Heart right ventricle (tissue), 16 donors: ENCODE results near the gene SCD5. TPM values are rescaled to one million over a fixed set of nuclear protein-coding genes. Genes with fewer than 3 reads are reported as not detected.
"Not testable (repeated sequence)": the region's sequence is repeated elsewhere in the genome, so short reads cannot be mapped to it uniquely, and the experiment has no call there.

Experiments used
- ATAC-seq, 8 donors: fragments of 200-7000 bp; cut with Tn5 transposase; one replicate each; pipeline ENCODE4 v1.9.1; 2020; ENCODE audit warnings: mild to moderate bottlenecking in 8 of 8, moderate library complexity in 8 of 8, moderate number of reproducible peaks in 1 of 8
- DNase-seq, 2 donors: peaks; one replicate each; pipeline ENCODE4 v3.0.0-alpha.2; 2020
- H3K27ac ChIP-seq, 10 donors: fragments of 200-600 bp; sonication (generic) in 2 of 10; one replicate each; pipeline versions ENCODE4 v1.5.0 to v1.8.0; 2020 to 2022; ENCODE audit warnings: mild to moderate bottlenecking in 3 of 10
- H3K27me3 ChIP-seq, 7 donors: fragments of 200-600 bp; one replicate each; pipeline ENCODE4 v1.8.0; 2021 to 2022; ENCODE audit warnings: mild to moderate bottlenecking in 2 of 7
- H3K36me3 ChIP-seq, 9 donors: fragments of 200-600 bp; sonication (generic) in 1 of 9; one replicate each; pipeline versions ENCODE4 v1.5.0 to v1.8.0; 2020 to 2022; ENCODE audit warnings: mild to moderate bottlenecking in 2 of 9
- H3K4me1 ChIP-seq, 9 donors: fragments of 200-600 bp; sonication (generic) in 1 of 9; one replicate each; pipeline versions ENCODE4 v1.5.0 to v1.8.0; 2020 to 2022; ENCODE audit warnings: mild to moderate bottlenecking in 4 of 9
- H3K4me3 ChIP-seq, 10 donors: fragments of 200-600 bp; sonication (generic) in 2 of 10; one replicate each; pipeline versions ENCODE4 v1.5.0 to v1.8.0; 2020 to 2022; ENCODE audit warnings: mild to moderate bottlenecking in 7 of 10, moderate library complexity in 2 of 10
- H3K9me3 ChIP-seq, 11 donors: fragments of 200-600 bp in 10 of 11; sonication (generic) in 2 of 11; one replicate each; pipeline versions ENCODE4 v1.5.0 to v1.8.0; 2013 to 2022; ENCODE audit warnings: mild to moderate bottlenecking in 2 of 11, control low read depth in 1 of 11, moderate library complexity in 1 of 11
- WGBS, 2 donors: extraction: QIAGEN DNeasy Blood & Tissue Kit; methylation state at CpG; one replicate each; pipeline ENCODE4 v1.1.7; 2013; ENCODE audit warnings: inconsistent platforms in 1 of 2; 5-methylcytosine and 5-hydroxymethylcytosine counted together
- intact Hi-C, 10 donors: fragments of 100-400 bp; cut with DNase I; formaldehyde crosslinking; loops; one replicate each; pipeline versions ENCODE4 v1.11.1 to v1.14.2; 2022
- long read RNA-seq, 3 donors: library from polyadenylated mRNA; unstranded; transcript quantifications; one replicate each; pipeline ENCODE4 v2.0.0, GENCODE V29; 2020 to 2021
- polyA plus RNA-seq, 2 donors: library from polyadenylated mRNA; stranded (reverse); fragments of 200-250 nt; gene quantifications; one replicate each; pipeline ENCODE4 v1.2.3, GENCODE V29; 2013
- total RNA-seq, 10 donors: library from RNA; stranded (reverse); fragmentation: NEBNext Ultra II Directional in 3 of 10; extraction: Animal tissue kit (Norgen Biotek cat#: 25700) in 3 of 10; gene quantifications; one replicate each; pipeline versions ENCODE4 v1.2.1 to v1.2.4, GENCODE V29; 2021 to 2023
- TF ChIP-seq, protein P1 (sequence below), 9 donors: fragments of 200-600 bp; sonication (generic) in 2 of 9; IDR thresholded peaks; one replicate each; pipeline versions ENCODE4 v1.5.0 to v1.8.0; 2021 to 2022; ENCODE audit warnings: antibody characterized with exemption in 9 of 9, mild to moderate bottlenecking in 5 of 9, moderate library complexity in 1 of 9
- donor health status: Arrhythmogenic right ventricular cardiomyopathy.
- donor health status: ischemic (EF 13 %, LVEDD 7.1; RV severe dilation, severe dysfunction).
- donor health status: healthy with polysubstance abuse.
- donor health status: DM: no; HTN: yes; CAD: no.
- donor health status: DM: no; HTN: no; CAD: no.
- donor health status: ischemic (EF 25% LVEDD 6.9; RV normal size, moderate dysfunction).
- donor health status: ischemic (EF 25% LVEDD 5.7; RV mildly dilated, moderate dysfunction).
- donor health status: healthy.
- donor health status: DM: yes; HTN: yes; CAD: no.
- donor health status: Ischemic cardiomyopathy.
- donor health status: ischemic (EF 35%, LVEDD 5.7; RV mildly dilated, moderate dysfunction).
- donor health status: nonischemic (EF 11% LVEDD 7.7; RV severe dilation, severe dysfunction).
- donor health status: DM: yes; HTN: yes; CAD: no.
- donor health status: PGD.
- donor health status: ischemic (EF 29% LVEDD 5.4; RV normal size, mild dysfunction).
- donor health status: nonischemic (EF 23%, LVEDD 6.1; RV moderate dilation, normal function).

The SCD5 gene
- total RNA-seq (1 to 10 TPM; 1.7 to 5.0 (median 3.0) TPM), polyA plus RNA-seq (1 to 10 TPM; 3.8 to 6.7 TPM)
- long read RNA-seq, donor 1, partial matches to known transcripts = 0 of 3 reads
- long read RNA-seq, donor 1, other reads (novel, unspliced or antisense) = 1 of 3 reads
- long read RNA-seq, donor 2, partial matches to known transcripts = 1 of 3 reads
- long read RNA-seq, donor 2, other reads (novel, unspliced or antisense) = 0 of 3 reads
- long read RNA-seq, donor 3, transcript SCD5-202 (5 exons, 3,101 nt) = major isoform, 6 of 8 reads
- long read RNA-seq, donor 3, partial matches to known transcripts = 0 of 8 reads
- long read RNA-seq, donor 3, other reads (novel, unspliced or antisense) = 2 of 8 reads

DNA sequence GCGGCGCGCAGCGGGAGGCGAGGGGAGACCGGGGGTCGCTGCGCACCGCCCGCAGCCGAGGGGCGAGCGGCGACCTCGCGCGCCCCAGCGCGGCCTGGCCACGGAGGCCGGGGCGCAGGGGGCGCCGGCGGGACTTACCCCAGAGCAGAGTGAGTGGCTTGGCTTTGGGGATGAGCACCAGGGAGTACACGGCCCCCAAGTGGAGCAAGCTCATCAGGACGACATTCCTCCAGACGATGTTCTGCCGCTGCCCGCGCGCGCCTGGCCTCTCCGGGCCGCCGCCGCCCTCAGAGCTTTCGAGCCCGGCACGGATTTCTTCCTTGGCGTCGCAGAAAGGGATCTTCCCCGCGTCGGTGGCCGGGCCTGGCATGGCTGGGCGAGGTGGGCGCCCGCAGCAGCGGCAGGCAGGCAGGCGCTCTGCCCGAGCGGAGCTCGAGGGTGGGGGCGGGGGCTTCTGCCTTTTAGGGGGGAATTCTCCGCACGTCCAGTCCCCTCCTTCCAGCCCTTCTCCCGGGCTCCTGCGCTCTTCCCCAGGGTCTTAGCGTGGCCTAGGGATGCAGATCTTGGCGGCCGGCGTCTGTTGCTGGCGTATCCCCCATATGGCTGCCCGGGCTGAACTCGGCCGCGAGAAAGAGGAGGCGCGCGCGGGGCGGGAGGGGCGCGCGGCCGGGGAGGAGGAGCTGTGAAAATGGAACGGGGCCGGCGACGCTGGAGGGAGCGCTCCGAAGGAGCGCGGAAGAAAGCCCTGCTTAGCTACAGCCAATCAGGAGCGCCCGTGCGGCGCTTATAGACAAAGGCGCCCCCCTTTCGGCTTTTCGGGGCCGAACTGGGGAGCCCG, at the start of gene SCD5:
Gene SCD5 (minus strand): TSS at position 629 of the 838 bp plus-strand sequence. CDS start 259 bp downstream, at position 370.
- Histone ChIP-seq H3K27me3 (peaks cover 0 to 50% (median 6%) of the 10 kb centered on the region in 7 donors), H3K36me3 (no peaks in the 10 kb centered on the region), H3K4me3 (peak within 1 kb of the TSS; percentile 47 to 86 (median 68)), H3K27ac (peak within 1 kb of the TSS in 6 of 10 donors; percentile 31 to 64 (median 52)), H3K4me1 (peaks cover 0 to 29% (median 20%) of the 10 kb centered on the region in 9 donors), H3K9me3 (no peaks in the 10 kb centered on the region)
- ATAC-seq (peak; percentile 87 to 95 (median 92)), DNase-seq (peak; percentile 67 to 75)
- intact Hi-C loops = loop anchor here in 1 of 10 donors (5.0 kb wide), 1 partner anchor 76 kb away; no protein-coding TSS in a partner anchor
- 0 to 1% methylated on average over 84 to 94 of the region's 94 CpGs for WGBS, 2 donors
- TF ChIP-seq, protein P1, sequence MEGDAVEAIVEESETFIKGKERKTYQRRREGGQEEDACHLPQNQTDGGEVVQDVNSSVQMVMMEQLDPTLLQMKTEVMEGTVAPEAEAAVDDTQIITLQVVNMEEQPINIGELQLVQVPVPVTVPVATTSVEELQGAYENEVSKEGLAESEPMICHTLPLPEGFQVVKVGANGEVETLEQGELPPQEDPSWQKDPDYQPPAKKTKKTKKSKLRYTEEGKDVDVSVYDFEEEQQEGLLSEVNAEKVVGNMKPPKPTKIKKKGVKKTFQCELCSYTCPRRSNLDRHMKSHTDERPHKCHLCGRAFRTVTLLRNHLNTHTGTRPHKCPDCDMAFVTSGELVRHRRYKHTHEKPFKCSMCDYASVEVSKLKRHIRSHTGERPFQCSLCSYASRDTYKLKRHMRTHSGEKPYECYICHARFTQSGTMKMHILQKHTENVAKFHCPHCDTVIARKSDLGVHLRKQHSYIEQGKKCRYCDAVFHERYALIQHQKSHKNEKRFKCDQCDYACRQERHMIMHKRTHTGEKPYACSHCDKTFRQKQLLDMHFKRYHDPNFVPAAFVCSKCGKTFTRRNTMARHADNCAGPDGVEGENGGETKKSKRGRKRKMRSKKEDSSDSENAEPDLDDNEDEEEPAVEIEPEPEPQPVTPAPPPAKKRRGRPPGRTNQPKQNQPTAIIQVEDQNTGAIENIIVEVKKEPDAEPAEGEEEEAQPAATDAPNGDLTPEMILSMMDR (IDR thresholded peaks at IDR 0.05) = peak in 1 of 9 donors; percentile 10

DNA sequence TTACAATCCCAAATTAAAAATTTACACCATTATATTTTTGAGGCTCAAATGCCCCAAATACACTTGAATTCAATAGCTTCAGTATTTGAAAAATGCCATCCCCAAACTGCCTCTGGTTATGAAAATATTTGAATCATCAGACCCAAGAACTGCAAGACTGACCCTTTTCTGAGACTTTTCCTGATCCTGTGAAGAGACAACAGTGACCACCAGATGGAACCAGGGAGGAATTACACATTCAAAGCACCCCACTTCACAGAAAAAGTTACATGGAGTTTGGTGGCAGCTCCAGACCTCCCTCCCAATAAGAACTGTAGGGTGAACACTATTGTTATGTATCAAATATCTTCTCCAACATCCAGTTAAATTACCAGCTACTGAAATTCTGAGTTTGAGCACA, 44.0 kb upstream of the SCD5 start:
- no peak overlapping the region for H3K4me3 ChIP-seq
- intact Hi-C loops = no loop called here
- no peak overlapping the region for H3K27ac ChIP-seq
- H3K36me3 ChIP-seq = peaks cover 0 to 100% (median 72%) of the 10 kb centered on the region in 9 donors
- no peaks in the 10 kb centered on the region for H3K9me3 ChIP-seq
- DNase-seq = no peak
- no peaks in the 10 kb centered on the region for H3K27me3 ChIP-seq
- no peak for ATAC-seq
- H3K4me1 ChIP-seq = no peaks in the 10 kb centered on the region
- TF ChIP-seq, protein P1 (IDR thresholded peaks at IDR 0.05) = peak in 1 of 9 donors; percentile 20

DNA sequence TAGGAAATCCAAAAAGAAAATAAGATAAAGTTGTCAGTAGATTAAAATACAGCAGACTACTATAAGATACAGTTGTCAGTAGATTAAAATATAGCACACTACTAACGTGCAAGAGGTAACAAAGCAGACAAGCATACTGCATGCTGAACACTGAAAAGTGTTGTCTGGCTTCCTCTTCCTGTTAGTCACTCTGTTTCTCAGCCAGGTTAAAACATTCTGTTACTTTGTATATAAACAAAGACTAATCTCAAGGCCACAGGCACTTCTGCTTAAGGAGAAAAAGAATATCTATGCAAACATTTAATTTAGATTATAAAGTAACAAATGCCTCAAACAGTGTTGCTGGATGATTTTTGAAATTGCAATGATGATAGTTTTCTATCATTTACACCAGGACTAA, 41.0 kb upstream of the SCD5 start:
- peaks cover 0 to 100% (median 68%) of the 10 kb centered on the region in 9 donors for H3K36me3 ChIP-seq
- WGBS, 2 donors = 77 to 81% methylated on average over 1 of the region's 1 CpG
- no peak overlapping the region for H3K4me3 ChIP-seq
- TF ChIP-seq, protein P1 (IDR thresholded peaks at IDR 0.05) = no peak
- DNase-seq (no peak), ATAC-seq (no peak)
- H3K4me1 ChIP-seq = peaks cover 0 to 3% (median 0%) of the 10 kb centered on the region in 9 donors
- H3K27ac ChIP-seq = no peak overlapping the region
- H3K27me3 ChIP-seq = no peaks in the 10 kb centered on the region
- intact Hi-C loops = loop anchor here in 1 of 10 donors (5.0 kb wide), 1 partner anchor 33 kb away; no protein-coding TSS in a partner anchor
- no peaks in the 10 kb centered on the region for H3K9me3 ChIP-seq

DNA sequence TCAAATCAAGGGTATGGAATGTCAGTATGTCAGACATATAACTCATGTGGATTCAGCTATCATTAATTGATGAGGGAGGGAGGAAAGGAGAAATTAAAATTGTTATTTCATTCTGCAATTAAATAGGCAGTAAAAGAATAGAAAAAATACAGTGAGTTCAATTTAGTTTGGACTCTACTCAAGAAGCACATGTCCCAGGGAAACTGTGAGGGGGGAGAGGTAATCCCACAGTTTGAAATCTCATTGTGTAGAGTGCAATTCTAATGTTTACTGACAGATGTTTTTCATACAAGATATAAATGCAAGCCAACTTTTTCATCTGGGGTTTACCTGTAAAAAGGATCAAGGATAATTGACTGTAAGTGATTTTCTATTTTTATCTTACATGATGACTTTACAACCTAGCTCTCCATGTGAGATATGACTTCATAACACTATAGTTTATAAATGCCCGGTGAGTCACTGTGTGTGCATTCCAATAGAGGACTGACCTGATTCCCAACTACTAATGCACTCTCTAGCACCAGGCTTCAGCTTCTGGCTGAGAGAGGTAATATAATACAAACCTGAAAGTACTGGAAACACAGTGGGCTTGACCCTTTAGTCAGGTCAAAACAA, 35.2 kb upstream of the SCD5 start:
- Histone ChIP-seq H3K4me3 (no peak overlapping the region), H3K27ac (peak overlapping the region in 6 of 10 donors; percentile 50 to 71 (median 60)), H3K27me3 (no peaks in the 10 kb centered on the region), H3K9me3 (peaks cover 0 to 4% (median 0%) of the 10 kb centered on the region in 11 donors), H3K36me3 (peaks cover 0 to 93% (median 34%) of the 10 kb centered on the region in 9 donors), H3K4me1 (peaks cover 0 to 15% (median 3%) of the 10 kb centered on the region in 9 donors)
- DNase-seq (peak in 1 of 2 donors; percentile 22), ATAC-seq (peak; percentile 72 to 99 (median 94))
- intact Hi-C loops = no loop called here
- TF ChIP-seq, protein P1 (IDR thresholded peaks at IDR 0.05) = peak in 1 of 9 donors; percentile 10
- 53 to 62% methylated on average over 1 of the region's 1 CpG for WGBS, 2 donors

DNA sequence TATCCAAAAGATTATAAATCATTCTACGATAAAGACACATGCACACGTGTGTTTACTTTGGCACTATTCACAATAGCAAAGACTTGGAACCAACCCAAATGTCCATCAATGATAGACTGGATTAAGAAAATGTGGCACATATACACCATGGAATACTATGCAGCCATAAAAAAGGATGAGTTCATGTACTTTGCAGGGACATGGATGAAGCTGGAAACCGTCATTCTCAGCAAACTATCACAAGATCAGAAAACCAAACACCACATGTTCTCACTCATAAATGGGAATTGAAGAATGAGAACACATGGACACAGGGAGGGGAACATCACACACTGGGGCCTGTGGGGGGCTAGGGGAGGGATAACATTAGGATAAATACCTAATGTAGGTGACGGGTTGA, 34.5 kb upstream of the SCD5 start:
- peaks cover 0 to 93% (median 33%) of the 10 kb centered on the region in 9 donors for H3K36me3 ChIP-seq
- H3K4me1 ChIP-seq = peaks cover 0 to 15% (median 3%) of the 10 kb centered on the region in 9 donors
- DNase-seq, H3K9me3 ChIP-seq, intact Hi-C loops, H3K4me3 ChIP-seq, ATAC-seq, H3K27me3 ChIP-seq: not testable (repeated sequence)
- WGBS, 2 donors = 91 to 97% methylated on average over 4 of the region's 4 CpGs
- peak overlapping the region in 5 of 10 donors; percentile 39 to 71 (median 58) for H3K27ac ChIP-seq
